ENCODE data around the gene GAB2. TPM values are rescaled to one million over a fixed set of nuclear protein-coding genes. Genes with fewer than 3 reads are reported as not detected.
"Not testable (repeated sequence)": the region's sequence is repeated elsewhere in the genome, so short reads cannot be mapped to it uniquely, and the experiment has no call there.

Gene GAB2
- total RNA-seq, 1 experiment from 2014 or later = 10.0 TPM

GRCh38 chr11:78176605-78177141, 240.9 kb downstream of the GAB2 start:
- POLR2A ChIA-PET = no interaction called here
- in situ Hi-C loops (cut with HindIII; ENCODE audit: low pct_unique_long_range_greater_than_20kb, low sequenced_read_pairs) = no loop called here
- no peak for DNase-seq (ENCODE audit: low read depth, low spot score)

GRCh38 chr11:78175862-78176261, 241.8 kb downstream of the GAB2 start:
- H3K4me1 ChIP-seq (ENCODE audit: control insufficient read depth, insufficient read depth, low read length); H3K4me3 ChIP-seq (ENCODE audit: low read depth in 2 of 2, low read length in 2 of 2); H3K27ac ChIP-seq (ENCODE audit: low read length); H3K36me3 ChIP-seq (ENCODE audit: control insufficient read depth, insufficient read depth, low read length); in situ Hi-C loops (cut with HindIII; ENCODE audit: low pct_unique_long_range_greater_than_20kb, low sequenced_read_pairs); H3K9me3 ChIP-seq (ENCODE audit: control insufficient read depth, insufficient read depth, low read depth, low read length); ATAC-seq; H3K27me3 ChIP-seq (ENCODE audit: control insufficient read depth, insufficient read depth, low read length); POLR2A ChIA-PET; CTCF ChIA-PET; BruUV-seq (replicated peaks); DNase-seq (ENCODE audit: low read depth, low spot score); intact Hi-C loops (cut with micrococcal nuclease; ENCODE audit: unreplicated experiment): not testable (repeated sequence)

More at GRCh38 chr11:78176605-78177141, 240.9 kb downstream of the GAB2 start:
- no peaks in the 10 kb centered on the region for H3K4me1 ChIP-seq (ENCODE audit: control insufficient read depth, insufficient read depth, low read length)
- H3K36me3 ChIP-seq (ENCODE audit: control insufficient read depth, insufficient read depth, low read length) = no peaks in the 10 kb centered on the region
- H3K9me3 ChIP-seq (ENCODE audit: control insufficient read depth, insufficient read depth, low read depth, low read length) = no peaks in the 10 kb centered on the region
- H3K27me3 ChIP-seq (ENCODE audit: control insufficient read depth, insufficient read depth, low read length) = no peaks in the 10 kb centered on the region
- no TSS peak for BruUV-seq (replicated peaks)
- intact Hi-C loops (cut with micrococcal nuclease; ENCODE audit: unreplicated experiment) = no loop called here
- TF ChIP-seq, protein P1, sequence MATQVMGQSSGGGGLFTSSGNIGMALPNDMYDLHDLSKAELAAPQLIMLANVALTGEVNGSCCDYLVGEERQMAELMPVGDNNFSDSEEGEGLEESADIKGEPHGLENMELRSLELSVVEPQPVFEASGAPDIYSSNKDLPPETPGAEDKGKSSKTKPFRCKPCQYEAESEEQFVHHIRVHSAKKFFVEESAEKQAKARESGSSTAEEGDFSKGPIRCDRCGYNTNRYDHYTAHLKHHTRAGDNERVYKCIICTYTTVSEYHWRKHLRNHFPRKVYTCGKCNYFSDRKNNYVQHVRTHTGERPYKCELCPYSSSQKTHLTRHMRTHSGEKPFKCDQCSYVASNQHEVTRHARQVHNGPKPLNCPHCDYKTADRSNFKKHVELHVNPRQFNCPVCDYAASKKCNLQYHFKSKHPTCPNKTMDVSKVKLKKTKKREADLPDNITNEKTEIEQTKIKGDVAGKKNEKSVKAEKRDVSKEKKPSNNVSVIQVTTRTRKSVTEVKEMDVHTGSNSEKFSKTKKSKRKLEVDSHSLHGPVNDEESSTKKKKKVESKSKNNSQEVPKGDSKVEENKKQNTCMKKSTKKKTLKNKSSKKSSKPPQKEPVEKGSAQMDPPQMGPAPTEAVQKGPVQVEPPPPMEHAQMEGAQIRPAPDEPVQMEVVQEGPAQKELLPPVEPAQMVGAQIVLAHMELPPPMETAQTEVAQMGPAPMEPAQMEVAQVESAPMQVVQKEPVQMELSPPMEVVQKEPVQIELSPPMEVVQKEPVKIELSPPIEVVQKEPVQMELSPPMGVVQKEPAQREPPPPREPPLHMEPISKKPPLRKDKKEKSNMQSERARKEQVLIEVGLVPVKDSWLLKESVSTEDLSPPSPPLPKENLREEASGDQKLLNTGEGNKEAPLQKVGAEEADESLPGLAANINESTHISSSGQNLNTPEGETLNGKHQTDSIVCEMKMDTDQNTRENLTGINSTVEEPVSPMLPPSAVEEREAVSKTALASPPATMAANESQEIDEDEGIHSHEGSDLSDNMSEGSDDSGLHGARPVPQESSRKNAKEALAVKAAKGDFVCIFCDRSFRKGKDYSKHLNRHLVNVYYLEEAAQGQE (IDR thresholded peaks at IDR 0.05; ENCODE audit: insufficient read depth in 1 of 2, low read depth in 2 of 2, low read length in 1 of 2) = no peak
- TF ChIP-seq, protein P2, sequence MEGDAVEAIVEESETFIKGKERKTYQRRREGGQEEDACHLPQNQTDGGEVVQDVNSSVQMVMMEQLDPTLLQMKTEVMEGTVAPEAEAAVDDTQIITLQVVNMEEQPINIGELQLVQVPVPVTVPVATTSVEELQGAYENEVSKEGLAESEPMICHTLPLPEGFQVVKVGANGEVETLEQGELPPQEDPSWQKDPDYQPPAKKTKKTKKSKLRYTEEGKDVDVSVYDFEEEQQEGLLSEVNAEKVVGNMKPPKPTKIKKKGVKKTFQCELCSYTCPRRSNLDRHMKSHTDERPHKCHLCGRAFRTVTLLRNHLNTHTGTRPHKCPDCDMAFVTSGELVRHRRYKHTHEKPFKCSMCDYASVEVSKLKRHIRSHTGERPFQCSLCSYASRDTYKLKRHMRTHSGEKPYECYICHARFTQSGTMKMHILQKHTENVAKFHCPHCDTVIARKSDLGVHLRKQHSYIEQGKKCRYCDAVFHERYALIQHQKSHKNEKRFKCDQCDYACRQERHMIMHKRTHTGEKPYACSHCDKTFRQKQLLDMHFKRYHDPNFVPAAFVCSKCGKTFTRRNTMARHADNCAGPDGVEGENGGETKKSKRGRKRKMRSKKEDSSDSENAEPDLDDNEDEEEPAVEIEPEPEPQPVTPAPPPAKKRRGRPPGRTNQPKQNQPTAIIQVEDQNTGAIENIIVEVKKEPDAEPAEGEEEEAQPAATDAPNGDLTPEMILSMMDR (IDR thresholded peaks at IDR 0.05) = no peak
- TF ChIP-seq TCF7L2 (IDR thresholded peaks at IDR 0.05; ENCODE audit: low read depth, low read length) = no peak
- no peak for TF ChIP-seq SIN3A (IDR thresholded peaks at IDR 0.05; ENCODE audit: borderline replicate concordance, insufficient read depth, low read depth, low read length)
- TF ChIP-seq POLR2AphosphoS5 (IDR thresholded peaks at IDR 0.05; ENCODE audit: low read depth, low read length) = no peak
- no peak overlapping the region for H3K27ac ChIP-seq (ENCODE audit: low read length)
- ATAC-seq = no peak
- CTCF ChIA-PET = no interaction called here
- H3K4me3 ChIP-seq (ENCODE audit: low read depth in 2 of 2, low read length in 2 of 2) = no peak overlapping the region

DNA sequence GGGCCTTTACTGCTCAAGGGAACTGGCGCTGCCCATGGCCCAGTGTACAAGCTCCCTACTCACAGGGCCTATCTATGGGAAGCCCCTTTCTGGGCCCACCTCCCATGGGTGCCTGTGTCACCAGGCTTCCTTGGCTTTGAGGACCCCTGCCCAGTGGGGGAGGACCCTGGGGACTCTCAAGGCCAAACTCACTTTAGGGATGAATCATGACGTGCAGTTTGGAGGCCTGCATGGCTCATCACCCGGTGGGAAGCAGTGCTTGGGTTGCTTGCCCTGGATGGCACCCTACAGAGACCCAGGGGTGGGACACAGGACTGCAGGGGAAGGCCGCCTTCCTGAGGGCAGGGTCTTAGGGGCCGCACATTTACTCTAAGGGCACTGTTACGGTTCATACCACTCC, 245.7 kb downstream of the GAB2 start:
- CTCF ChIA-PET = no interaction called here
- TF ChIP-seq, protein P1 (IDR thresholded peaks at IDR 0.05; ENCODE audit: insufficient read depth in 1 of 2, low read depth in 2 of 2, low read length in 1 of 2) = no peak
- no peak for TF ChIP-seq POLR2AphosphoS5 (IDR thresholded peaks at IDR 0.05; ENCODE audit: low read depth, low read length)
- TF ChIP-seq SIN3A (IDR thresholded peaks at IDR 0.05; ENCODE audit: borderline replicate concordance, insufficient read depth, low read depth, low read length) = no peak
- TF ChIP-seq, protein P2 (IDR thresholded peaks at IDR 0.05) = no peak
- TF ChIP-seq TCF7L2 (IDR thresholded peaks at IDR 0.05; ENCODE audit: low read depth, low read length) = no peak
- Histone ChIP-seq H3K27me3 (ENCODE audit: control insufficient read depth, insufficient read depth, low read length) (no peaks in the 10 kb centered on the region), H3K27ac (ENCODE audit: low read length) (no peak overlapping the region), H3K4me1 (ENCODE audit: control insufficient read depth, insufficient read depth, low read length) (no peaks in the 10 kb centered on the region), H3K4me3 (ENCODE audit: low read depth in 2 of 2, low read length in 2 of 2) (no peak overlapping the region), H3K36me3 (ENCODE audit: control insufficient read depth, insufficient read depth, low read length) (no peaks in the 10 kb centered on the region), H3K9me3 (ENCODE audit: control insufficient read depth, insufficient read depth, low read depth, low read length) (no peaks in the 10 kb centered on the region)
- intact Hi-C loops (cut with micrococcal nuclease; ENCODE audit: unreplicated experiment) (no loop called here), in situ Hi-C loops (cut with HindIII; ENCODE audit: low pct_unique_long_range_greater_than_20kb, low sequenced_read_pairs) (no loop called here)
- DNase-seq (ENCODE audit: low read depth, low spot score) = no peak
- POLR2A ChIA-PET = interaction anchor here (0.6 kb wide), 1 partner anchor 251 kb away, joined by 3 read pairs; no protein-coding TSS in a partner anchor
- no TSS peak for BruUV-seq (replicated peaks)
- ATAC-seq = no peak
